ENCODE measurements around the gene LGR6. TPM values are rescaled to one million over a fixed set of nuclear protein-coding genes. Genes with fewer than 3 reads are reported as not detected.

The LGR6 gene
- total and polyA plus RNA-seq, 4 donors: 11.6 to 67.8 (median 33.6) TPM

DNA sequence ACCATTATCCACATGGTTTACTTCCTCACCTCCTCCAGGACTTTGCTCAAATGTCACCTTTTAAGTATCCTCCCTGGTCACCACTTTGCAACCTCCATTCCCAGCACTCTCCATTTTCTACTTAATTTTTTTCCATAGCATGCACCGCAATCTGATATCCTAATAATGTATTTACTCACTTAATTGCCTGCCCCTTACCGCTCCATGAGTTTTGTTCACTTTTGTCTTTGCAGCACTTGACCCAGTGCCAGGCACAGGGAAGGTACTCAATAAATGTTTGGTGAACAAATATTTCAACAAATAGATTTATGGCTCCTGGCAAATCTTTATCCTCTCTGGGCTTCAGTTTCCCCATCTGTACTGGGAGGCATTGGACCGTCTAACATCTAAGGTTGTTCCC lies 94.6 kb downstream of the LGR6 start:
- ATAC-seq (ENCODE audit: low FRiP score): no peak
- no peaks in the 10 kb centered on the region for H3K27me3 ChIP-seq (ENCODE audit: control insufficient read depth in 1 of 2, insufficient read depth in 2 of 2, low read length in 1 of 2)
- WGBS, 2 donors: 68 to 85% methylated on average over 3 of the region's 3 CpGs
- H3K9me3 ChIP-seq (ENCODE audit: control insufficient read depth, low read length): no peaks in the 10 kb centered on the region
- no peak overlapping the region for H3K27ac ChIP-seq (ENCODE audit: low read depth in 1 of 2, low read length in 2 of 2)
- DNase-seq: no peak
- H3K4me3 ChIP-seq (ENCODE audit: low read length in 2 of 2): no peak overlapping the region
- H3K4me1 ChIP-seq (ENCODE audit: control insufficient read depth in 1 of 2, insufficient read depth in 2 of 2, low read length in 2 of 2): peaks cover 7% of the 10 kb centered on the region in 2 donors
- intact Hi-C loops (cut with DNase I): loop anchor here in 1 of 2 donors (5.0 kb wide), 1 partner anchor 46 kb away; no protein-coding TSS in a partner anchor
- H3K36me3 ChIP-seq (ENCODE audit: control insufficient read depth in 1 of 2, insufficient read depth in 2 of 2, low read length in 1 of 2): no peaks in the 10 kb centered on the region

DNA sequence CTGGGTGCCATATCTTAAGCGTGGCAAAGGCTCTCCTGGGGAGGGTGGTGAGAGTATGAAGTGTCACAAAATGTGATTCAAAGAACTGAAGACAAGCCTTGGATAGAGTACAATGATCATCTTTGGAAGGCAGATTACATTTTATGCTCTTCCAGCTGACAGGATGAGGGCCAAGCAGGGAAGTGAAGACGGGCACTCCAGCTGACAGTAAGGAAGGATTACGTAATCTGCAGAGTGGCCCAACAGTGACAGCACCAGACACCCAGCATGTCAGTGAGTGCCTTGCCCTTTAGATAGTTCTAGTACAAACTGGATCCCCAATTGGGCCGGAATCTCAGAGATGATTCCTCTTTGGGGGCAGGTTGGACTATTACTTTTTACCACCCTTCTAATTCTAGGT lies 95.4 kb downstream of the LGR6 start:
- Histone ChIP-seq H3K4me1 (ENCODE audit: control insufficient read depth in 1 of 2, insufficient read depth in 2 of 2, low read length in 2 of 2) (peaks cover 5 to 7% of the 10 kb centered on the region in 2 donors), H3K4me3 (ENCODE audit: low read length in 2 of 2) (no peak overlapping the region), H3K27me3 (ENCODE audit: control insufficient read depth in 1 of 2, insufficient read depth in 2 of 2, low read length in 1 of 2) (no peaks in the 10 kb centered on the region), H3K36me3 (ENCODE audit: control insufficient read depth in 1 of 2, insufficient read depth in 2 of 2, low read length in 1 of 2) (no peaks in the 10 kb centered on the region), H3K27ac (ENCODE audit: low read depth in 1 of 2, low read length in 2 of 2) (no peak overlapping the region), H3K9me3 (ENCODE audit: control insufficient read depth, low read length) (no peaks in the 10 kb centered on the region)
- intact Hi-C loops (cut with DNase I): loop anchor here in 1 of 2 donors (5.0 kb wide), 1 partner anchor 47 kb away; no protein-coding TSS in a partner anchor
- ATAC-seq (ENCODE audit: low FRiP score): no peak
- WGBS, 2 donors: 80 to 88% methylated on average over 4 of the region's 4 CpGs
- DNase-seq: no peak

DNA sequence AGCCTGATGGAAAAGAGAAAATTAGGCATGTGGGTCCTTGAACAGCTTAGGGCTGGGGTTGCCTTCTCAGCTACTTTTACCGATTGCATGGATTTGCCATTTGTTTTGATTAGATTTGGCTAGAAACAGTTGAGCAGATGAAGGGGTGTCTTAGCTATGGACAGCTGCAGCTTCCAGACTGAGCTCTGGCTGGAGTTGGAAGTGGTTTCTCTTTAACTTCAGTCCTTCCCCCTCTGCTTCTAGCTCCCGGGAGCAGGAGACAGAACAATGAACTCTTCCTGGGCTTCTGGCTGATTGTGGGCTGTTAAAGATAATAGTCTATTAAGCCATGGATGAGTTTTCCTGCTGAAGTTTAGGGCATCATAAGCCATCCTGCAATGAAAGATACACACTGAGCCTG lies 97.4 kb downstream of the LGR6 start:
- WGBS, 2 donors: 59 to 63% methylated on average over 2 of the region's 2 CpGs
- H3K4me1 ChIP-seq (ENCODE audit: control insufficient read depth in 1 of 2, insufficient read depth in 2 of 2, low read length in 2 of 2): peaks cover 1 to 4% of the 10 kb centered on the region in 2 donors

DNA sequence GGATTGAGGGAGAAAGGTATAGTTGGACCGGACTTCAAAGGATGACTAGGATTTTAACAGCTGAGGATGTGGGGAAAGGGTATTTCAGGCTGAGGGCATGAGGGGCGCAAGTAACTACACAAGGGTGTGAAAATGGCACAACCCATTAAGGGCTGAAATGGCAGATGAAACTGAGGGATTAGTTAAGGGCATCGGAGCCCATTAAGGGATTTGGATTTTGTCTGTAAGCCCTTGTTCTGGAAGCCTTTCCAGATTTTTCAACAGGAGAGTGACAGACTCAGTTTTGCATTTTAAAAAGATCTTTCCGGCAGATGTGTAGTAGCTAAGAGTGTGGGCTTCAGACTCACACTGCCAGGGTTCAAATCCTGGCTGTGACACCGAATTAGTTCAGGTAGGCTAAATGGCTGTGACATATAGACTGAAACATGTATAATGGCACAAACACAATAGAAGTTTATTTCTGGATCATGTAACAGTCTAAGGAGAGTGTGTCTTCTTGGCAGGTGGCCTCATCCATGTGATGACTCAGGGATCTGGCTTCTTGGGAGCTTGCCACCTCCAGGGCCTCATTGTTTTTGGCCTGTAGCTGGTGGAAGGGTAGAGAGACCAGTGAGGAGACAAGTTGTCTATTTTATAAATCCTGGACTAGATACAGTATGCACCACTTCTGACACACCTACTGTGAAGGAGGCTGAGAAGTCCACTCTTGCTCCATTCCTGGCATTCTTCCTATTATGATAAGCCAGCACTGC lies 98.5 kb downstream of the LGR6 start:
- intact Hi-C loops (cut with DNase I): loop anchor here (5.0 to 10.0 kb wide), 2 partner anchors 47 to 80 kb away; no protein-coding TSS in a partner anchor

More for the DNA sequence above, 97.4 kb downstream of the LGR6 start:
- no peak for ATAC-seq (ENCODE audit: low FRiP score)
- intact Hi-C loops (cut with DNase I): loop anchor here (5.0 to 10.0 kb wide), 2 partner anchors 46 to 79 kb away; no protein-coding TSS in a partner anchor
- no peaks in the 10 kb centered on the region for H3K36me3 ChIP-seq (ENCODE audit: control insufficient read depth in 1 of 2, insufficient read depth in 2 of 2, low read length in 1 of 2)
- no peaks in the 10 kb centered on the region for H3K9me3 ChIP-seq (ENCODE audit: control insufficient read depth, low read length)
- no peak overlapping the region for H3K4me3 ChIP-seq (ENCODE audit: low read length in 2 of 2)
- no peaks in the 10 kb centered on the region for H3K27me3 ChIP-seq (ENCODE audit: control insufficient read depth in 1 of 2, insufficient read depth in 2 of 2, low read length in 1 of 2)
- no peak for DNase-seq
- H3K27ac ChIP-seq (ENCODE audit: low read depth in 1 of 2, low read length in 2 of 2): peak overlapping the region in 1 of 2 donors; percentile 60

DNA sequence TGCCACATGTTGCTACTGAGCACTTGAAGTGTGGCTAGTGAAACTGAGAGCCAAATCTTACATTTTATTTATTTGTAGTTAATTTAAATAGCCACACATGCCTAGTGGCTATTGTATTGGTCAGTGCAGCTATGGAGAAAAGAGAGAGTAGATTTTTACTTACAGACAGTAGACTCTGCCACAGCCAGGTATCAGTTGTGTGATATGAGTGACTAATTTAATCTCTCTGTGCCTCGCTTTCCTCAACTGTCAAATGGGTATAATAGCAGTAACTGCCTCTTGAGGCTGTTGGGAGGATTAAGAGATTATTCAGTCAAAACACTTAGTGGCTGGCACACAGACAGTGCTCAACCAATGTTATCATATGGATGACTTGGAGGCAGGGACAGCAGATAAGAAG lies 99.2 kb downstream of the LGR6 start:
- 97 to 100% methylated on average over 1 of the region's 1 CpG for WGBS, 2 donors
- no peak for ATAC-seq (ENCODE audit: low FRiP score)
- no peak for DNase-seq
- Histone ChIP-seq H3K27me3 (ENCODE audit: control insufficient read depth in 1 of 2, insufficient read depth in 2 of 2, low read length in 1 of 2) (no peaks in the 10 kb centered on the region), H3K27ac (ENCODE audit: low read depth in 1 of 2, low read length in 2 of 2) (peak overlapping the region in 1 of 2 donors; percentile 14), H3K9me3 (ENCODE audit: control insufficient read depth, low read length) (no peaks in the 10 kb centered on the region), H3K4me1 (ENCODE audit: control insufficient read depth in 1 of 2, insufficient read depth in 2 of 2, low read length in 2 of 2) (peaks cover 0 to 3% of the 10 kb centered on the region in 2 donors), H3K36me3 (ENCODE audit: control insufficient read depth in 1 of 2, insufficient read depth in 2 of 2, low read length in 1 of 2) (no peaks in the 10 kb centered on the region), H3K4me3 (ENCODE audit: low read length in 2 of 2) (no peak overlapping the region)
- intact Hi-C loops (cut with DNase I): loop anchor here (5.0 to 10.0 kb wide), 2 partner anchors 48 to 80 kb away; no protein-coding TSS in a partner anchor

More for the DNA sequence above, 98.5 kb downstream of the LGR6 start:
- Histone ChIP-seq H3K27me3 (ENCODE audit: control insufficient read depth in 1 of 2, insufficient read depth in 2 of 2, low read length in 1 of 2) (no peaks in the 10 kb centered on the region), H3K4me1 (ENCODE audit: control insufficient read depth in 1 of 2, insufficient read depth in 2 of 2, low read length in 2 of 2) (peaks cover 0 to 3% of the 10 kb centered on the region in 2 donors), H3K36me3 (ENCODE audit: control insufficient read depth in 1 of 2, insufficient read depth in 2 of 2, low read length in 1 of 2) (no peaks in the 10 kb centered on the region), H3K4me3 (ENCODE audit: low read length in 2 of 2) (no peak overlapping the region), H3K9me3 (ENCODE audit: control insufficient read depth, low read length) (no peaks in the 10 kb centered on the region), H3K27ac (ENCODE audit: low read depth in 1 of 2, low read length in 2 of 2) (peak overlapping the region in 1 of 2 donors; percentile 78)
- DNase-seq: peak in 1 of 2 donors; percentile 67
- ATAC-seq (ENCODE audit: low FRiP score): peak; percentile 26
- 63 to 68% methylated on average over 5 of the region's 5 CpGs for WGBS, 2 donors

- H3K27ac ChIP-seq (ENCODE audit: low read depth in 1 of 2, low read length in 2 of 2): no peak overlapping the region
- 40 to 45% methylated on average over 4 of the region's 4 CpGs for WGBS, 2 donors
- no peaks in the 10 kb centered on the region for H3K36me3 ChIP-seq (ENCODE audit: control insufficient read depth in 1 of 2, insufficient read depth in 2 of 2, low read length in 1 of 2)
- no peaks in the 10 kb centered on the region for H3K27me3 ChIP-seq (ENCODE audit: control insufficient read depth in 1 of 2, insufficient read depth in 2 of 2, low read length in 1 of 2)
- intact Hi-C loops (cut with DNase I): loop anchor here (5.0 to 10.0 kb wide), 2 partner anchors 49 to 81 kb away; no protein-coding TSS in a partner anchor
- DNase-seq: no peak
- peaks cover 0 to 3% of the 10 kb centered on the region in 2 donors for H3K4me1 ChIP-seq (ENCODE audit: control insufficient read depth in 1 of 2, insufficient read depth in 2 of 2, low read length in 2 of 2)
- no peaks in the 10 kb centered on the region for H3K9me3 ChIP-seq (ENCODE audit: control insufficient read depth, low read length)
- ATAC-seq (ENCODE audit: low FRiP score): no peak
- H3K4me3 ChIP-seq (ENCODE audit: low read length in 2 of 2): no peak overlapping the region
Measured at GRCh38 chr1:202293569-202293968, 100.0 kb downstream of the LGR6 start.

DNA sequence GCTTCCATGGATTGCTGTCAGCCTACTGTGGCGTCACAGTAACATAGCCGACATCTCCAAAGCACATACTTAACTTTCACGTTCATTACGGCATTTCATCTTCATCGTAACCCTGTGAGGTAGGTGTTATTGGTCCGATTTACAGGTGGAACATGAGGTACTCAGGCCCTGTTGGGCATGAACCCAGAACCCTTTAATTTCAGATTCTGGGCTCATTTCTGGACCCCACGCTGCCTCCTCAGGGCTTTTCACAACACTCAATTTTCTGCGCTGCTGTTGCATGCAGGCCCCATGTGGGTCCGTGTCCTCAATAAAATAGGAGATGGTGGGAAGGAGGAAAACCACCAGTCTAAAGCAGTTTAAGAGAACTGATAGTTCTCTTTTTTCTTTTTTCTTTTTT lies 108.6 kb downstream of the LGR6 start:
- no peak for ATAC-seq (ENCODE audit: low FRiP score)
- no peak overlapping the region for H3K27ac ChIP-seq (ENCODE audit: low read depth in 1 of 2, low read length in 2 of 2)
- intact Hi-C loops (cut with DNase I): no loop called here
- H3K27me3 ChIP-seq (ENCODE audit: control insufficient read depth in 1 of 2, insufficient read depth in 2 of 2, low read length in 1 of 2): no peaks in the 10 kb centered on the region
- H3K36me3 ChIP-seq (ENCODE audit: control insufficient read depth in 1 of 2, insufficient read depth in 2 of 2, low read length in 1 of 2): peaks cover 0 to 6% of the 10 kb centered on the region in 2 donors
- 96 to 98% methylated on average over 9 of the region's 9 CpGs for WGBS, 2 donors
- no peaks in the 10 kb centered on the region for H3K9me3 ChIP-seq (ENCODE audit: control insufficient read depth, low read length)
- H3K4me3 ChIP-seq (ENCODE audit: low read length in 2 of 2): no peak overlapping the region
- no peaks in the 10 kb centered on the region for H3K4me1 ChIP-seq (ENCODE audit: control insufficient read depth in 1 of 2, insufficient read depth in 2 of 2, low read length in 2 of 2)
- DNase-seq: no peak

DNA sequence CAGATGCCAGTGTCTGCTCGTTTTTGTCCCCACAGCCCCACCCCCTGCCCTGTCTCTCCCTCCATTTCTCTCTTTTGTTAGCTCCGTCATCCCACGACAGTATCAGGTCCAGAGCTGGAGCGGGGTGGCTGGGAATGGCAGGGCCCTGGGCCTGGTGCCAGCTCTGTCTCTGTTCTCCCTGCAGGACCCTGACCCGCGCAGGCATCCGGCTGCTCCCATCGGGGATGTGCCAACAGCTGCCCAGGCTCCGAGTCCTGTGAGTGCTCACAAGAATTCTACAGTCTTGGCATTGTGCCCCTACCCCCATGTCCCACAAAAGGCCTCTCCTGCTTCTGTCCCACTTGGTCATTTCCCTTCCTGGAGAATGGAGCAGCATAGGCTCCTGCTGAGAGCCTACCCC lies 110.8 kb downstream of the LGR6 start:
- WGBS, 2 donors: 5 to 8% methylated on average over 7 to 9 of the region's 9 CpGs
- intact Hi-C loops (cut with DNase I): no loop called here
- peak; percentile 78 to 84 for DNase-seq
- no peaks in the 10 kb centered on the region for H3K9me3 ChIP-seq (ENCODE audit: control insufficient read depth, low read length)
- H3K4me1 ChIP-seq (ENCODE audit: control insufficient read depth in 1 of 2, insufficient read depth in 2 of 2, low read length in 2 of 2): no peaks in the 10 kb centered on the region
- peak; percentile 30 for ATAC-seq (ENCODE audit: low FRiP score)
- H3K27me3 ChIP-seq (ENCODE audit: control insufficient read depth in 1 of 2, insufficient read depth in 2 of 2, low read length in 1 of 2): no peaks in the 10 kb centered on the region
- H3K27ac ChIP-seq (ENCODE audit: low read depth in 1 of 2, low read length in 2 of 2): peak overlapping the region in 1 of 2 donors; percentile 23
- no peak overlapping the region for H3K4me3 ChIP-seq (ENCODE audit: low read length in 2 of 2)
- H3K36me3 ChIP-seq (ENCODE audit: control insufficient read depth in 1 of 2, insufficient read depth in 2 of 2, low read length in 1 of 2): peaks cover 0 to 5% of the 10 kb centered on the region in 2 donors

- intact Hi-C loops (cut with DNase I): no loop called here
- no peak overlapping the region for H3K4me3 ChIP-seq (ENCODE audit: low read length in 2 of 2)
- H3K4me1 ChIP-seq (ENCODE audit: control insufficient read depth in 1 of 2, insufficient read depth in 2 of 2, low read length in 2 of 2): no peaks in the 10 kb centered on the region
- H3K9me3 ChIP-seq (ENCODE audit: control insufficient read depth, low read length): no peaks in the 10 kb centered on the region
- H3K27me3 ChIP-seq (ENCODE audit: control insufficient read depth in 1 of 2, insufficient read depth in 2 of 2, low read length in 1 of 2): no peaks in the 10 kb centered on the region
- H3K36me3 ChIP-seq (ENCODE audit: control insufficient read depth in 1 of 2, insufficient read depth in 2 of 2, low read length in 1 of 2): peaks cover 0 to 5% of the 10 kb centered on the region in 2 donors
- 18 to 21% methylated on average over 1 of the region's 1 CpG for WGBS, 2 donors
- ATAC-seq (ENCODE audit: low FRiP score) (no peak), DNase-seq (no peak)
- H3K27ac ChIP-seq (ENCODE audit: low read depth in 1 of 2, low read length in 2 of 2): peak overlapping the region in 1 of 2 donors; percentile 26
Measured at GRCh38 chr1:202305168-202305567, 111.6 kb downstream of the LGR6 start.
